Loucy (cell line): ENCODE measurements around the gene SPACA9.

ENCODE experiments used
- H2AFZ ChIP-seq: fragments of 200-600 bp; sonication (generic); 2 replicates; pipeline ENCODE4 v1.6.0; 2016; ENCODE audit warnings: antibody characterized with exemption, mild to moderate bottlenecking, low read length, moderate library complexity
- H3F3A ChIP-seq: fragments of 200-600 bp; 2 replicates; pipeline ENCODE4 v1.6.0; 2016; ENCODE audit warnings: antibody characterized with exemption, low read depth, mild to moderate bottlenecking
- H3K27me3 ChIP-seq: fragments of 200-600 bp; sonication (generic); 2 replicates; pipeline ENCODE4 v1.6.1; 2014; ENCODE audit warnings: low read length, mild to moderate bottlenecking; ENCODE audit not compliant: insufficient read depth, poor library complexity, severe bottlenecking
- H3K36me3 ChIP-seq: fragments of 200-600 bp; sonication (generic); 2 replicates; pipeline ENCODE4 v1.6.1; 2016; ENCODE audit warnings: low read length; ENCODE audit not compliant: insufficient read depth
- H3K4me1 ChIP-seq: fragments of 200-600 bp; sonication (generic); 2 replicates; pipeline ENCODE4 v1.5.1; 2014; ENCODE audit warnings: low read length, mild to moderate bottlenecking; ENCODE audit not compliant: insufficient read depth, poor library complexity, severe bottlenecking
- H3K4me2 ChIP-seq: fragments of 200-600 bp; sonication (generic); 2 replicates; pipeline ENCODE4 v1.6.0; 2014; ENCODE audit warnings: antibody characterized with exemption, low read length, low read depth, mild to moderate bottlenecking; ENCODE audit not compliant: poor library complexity, severe bottlenecking
- H3K4me3 ChIP-seq: fragments of 200-600 bp; sonication (generic); 2 replicates; pipeline ENCODE4 v1.5.1; 2014; ENCODE audit warnings: low read length, mild to moderate bottlenecking, mixed read lengths; ENCODE audit not compliant: poor library complexity, severe bottlenecking
- H3K79me2 ChIP-seq: fragments of 200-600 bp; sonication (generic); 2 replicates; pipeline ENCODE4 v1.6.1; 2014; ENCODE audit warnings: low read length; ENCODE audit not compliant: insufficient read depth
- H3K9ac ChIP-seq: fragments of 200-600 bp; sonication (generic); 2 replicates; pipeline ENCODE4 v1.6.0; 2014; ENCODE audit warnings: mild to moderate bottlenecking, low read depth, low read length, moderate library complexity; ENCODE audit not compliant: poor library complexity, severe bottlenecking
- H3K9me2 ChIP-seq: fragments of 200-600 bp; sonication (generic); replicated peaks from 2 replicates; pipeline ENCODE4 v1.6.1; 2016; ENCODE audit warnings: low read depth, low read length, mixed read lengths
- H3K9me3 ChIP-seq: fragments of 200-600 bp; sonication (generic); 2 replicates; pipeline ENCODE4 v1.6.1; 2014; ENCODE audit warnings: mild to moderate bottlenecking, antibody characterized with exemption, low read length, low read depth; ENCODE audit not compliant: insufficient read depth
- H4K20me1 ChIP-seq: fragments of 200-600 bp; sonication (generic); 2 replicates; pipeline ENCODE4 v1.6.0; 2014; ENCODE audit warnings: antibody characterized with exemption, low read length, mild to moderate bottlenecking; ENCODE audit not compliant: insufficient read depth, poor library complexity, severe bottlenecking
- CTCF ChIP-seq: fragments of 200-600 bp; sonication (generic); conservative IDR thresholded peaks from 2 replicates; pipeline ENCODE4 v1.5.1; 2014; ENCODE audit warnings: mild to moderate bottlenecking, antibody characterized with exemption, low read length
- EZH2phosphoT487 ChIP-seq: fragments of 200-600 bp; IDR thresholded peaks from 2 replicates; pipeline ENCODE4 v1.6.1; 2018; ENCODE audit warnings: antibody characterized with exemption, mild to moderate bottlenecking, moderate library complexity, borderline replicate concordance

The SPACA9 gene

DNA sequence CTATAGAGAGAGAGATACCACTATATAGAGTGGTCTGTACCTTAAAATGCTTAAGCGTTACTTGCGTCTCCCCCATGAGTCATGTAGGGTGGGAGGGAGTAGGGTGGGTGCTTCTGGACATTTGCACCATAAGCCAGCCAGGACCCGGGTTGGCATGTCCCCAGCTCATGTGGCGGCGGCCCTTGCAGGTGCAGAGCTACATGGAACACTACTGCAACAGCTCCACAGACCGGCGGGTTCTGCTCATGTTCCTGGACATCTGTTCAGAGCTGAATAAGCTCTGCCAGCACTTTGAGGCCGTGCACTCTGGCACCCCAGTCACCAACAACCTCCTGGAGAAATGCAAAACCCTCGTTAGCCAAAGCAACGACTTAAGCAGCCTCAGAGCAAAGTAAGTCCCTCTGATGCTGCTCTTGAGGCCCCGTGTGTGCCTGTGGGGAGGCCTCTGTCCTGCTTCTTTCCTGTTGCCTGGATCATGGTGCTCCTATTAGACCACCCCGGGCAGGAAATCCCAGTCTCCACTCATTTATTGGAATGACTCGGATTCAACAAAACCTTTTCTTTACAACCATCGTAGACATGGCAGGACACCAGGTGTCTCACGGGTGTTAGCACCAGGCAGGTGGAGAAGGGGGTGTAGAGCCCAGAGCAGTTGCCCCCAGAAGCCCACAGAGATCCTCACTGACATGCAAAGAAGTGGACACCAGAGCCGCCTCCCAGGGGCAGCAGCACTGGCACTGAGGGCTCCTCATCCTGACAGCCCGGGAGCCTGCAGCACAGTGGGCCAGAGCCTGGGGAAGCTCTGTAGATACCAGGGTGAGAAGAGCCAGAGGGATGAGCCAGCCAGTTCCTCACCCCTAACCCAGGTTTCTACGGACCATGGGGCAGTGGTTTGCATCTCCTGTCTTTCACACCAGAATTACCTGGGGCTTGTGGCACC is 8.8 kb downstream of the SPACA9 start:
- H3K9ac ChIP-seq, result peak overlapping the region; percentile 77
- no peaks in the 10 kb centered on the region for H4K20me1 ChIP-seq
- H3K27me3 ChIP-seq, result no peaks in the 10 kb centered on the region
- H3K4me1 ChIP-seq, result peaks cover 95% of the 10 kb centered on the region
- no peaks in the 10 kb centered on the region for H3K9me3 ChIP-seq
- H3K4me3 ChIP-seq, result no peak overlapping the region
- peak overlapping the region; percentile 59 for H3K4me2 ChIP-seq
- peaks cover 13% of the 10 kb centered on the region for H3F3A ChIP-seq
- H3K36me3 ChIP-seq, result no peaks in the 10 kb centered on the region
- H2AFZ ChIP-seq, result no peak overlapping the region
- TF ChIP-seq EZH2phosphoT487 (no peak), CTCF (no peak)
- no peaks in the 10 kb centered on the region for H3K79me2 ChIP-seq
- no peaks in the 10 kb centered on the region for H3K9me2 ChIP-seq

GRCh38 chr9:132888151-132888550 is 9.5 kb downstream of the SPACA9 start:
- H3K9me3 ChIP-seq, result no peaks in the 10 kb centered on the region
- peaks cover 13% of the 10 kb centered on the region for H3F3A ChIP-seq
- H3K27me3 ChIP-seq, result no peaks in the 10 kb centered on the region
- peaks cover 95% of the 10 kb centered on the region for H3K4me1 ChIP-seq
- TF ChIP-seq CTCF, result no peak
- no peak for TF ChIP-seq EZH2phosphoT487
- peak overlapping the region; percentile 46 for H3K4me3 ChIP-seq
- no peak overlapping the region for H2AFZ ChIP-seq
- H3K4me2 ChIP-seq, result peak overlapping the region; percentile 59
- H4K20me1 ChIP-seq, result no peaks in the 10 kb centered on the region
- peak overlapping the region; percentile 77 for H3K9ac ChIP-seq
- no peaks in the 10 kb centered on the region for H3K79me2 ChIP-seq
- no peaks in the 10 kb centered on the region for H3K9me2 ChIP-seq
- H3K36me3 ChIP-seq, result no peaks in the 10 kb centered on the region

- peaks cover 72% of the 10 kb centered on the region for H3K4me1 ChIP-seq
- peak overlapping the region; percentile 45 for H3K9ac ChIP-seq
- no peaks in the 10 kb centered on the region for H3K79me2 ChIP-seq
- no peaks in the 10 kb centered on the region for H3K9me3 ChIP-seq
- peaks cover 11% of the 10 kb centered on the region for H3F3A ChIP-seq
- H3K36me3 ChIP-seq, result peaks cover 15% of the 10 kb centered on the region; the same call in 1 of the 2 replicates
- H3K27me3 ChIP-seq, result no peaks in the 10 kb centered on the region
- TF ChIP-seq EZH2phosphoT487 (no peak), CTCF (no peak)
- no peak overlapping the region for H2AFZ ChIP-seq
- peak overlapping the region; percentile 23 for H3K4me2 ChIP-seq
- no peak overlapping the region for H3K4me3 ChIP-seq
- H4K20me1 ChIP-seq, result no peaks in the 10 kb centered on the region
- H3K9me2 ChIP-seq, result no peaks in the 10 kb centered on the region
These were observed 13.7 kb downstream of the SPACA9 start for GRCh38 chr9:132892400-132892799.
